Endodermal cell (in vitro differentiated cells): Measurements from ENCODE around the gene IQCN. TPM values are rescaled to one million over a fixed set of nuclear protein-coding genes. Genes with fewer than 3 reads are reported as not detected.

Experiments used
- DNase-seq: peaks from one replicate; pipeline ENCODE4 v3.0.0-alpha.2; 2017
- H3K27ac ChIP-seq: 2 replicates; pipeline ENCODE4 v1.5.1; 2013; ENCODE audit warnings: mild to moderate bottlenecking, low read depth, low read length, moderate library complexity
- H3K27me3 ChIP-seq: 2 replicates; pipeline ENCODE4 v1.6.1; 2013; ENCODE audit warnings: mild to moderate bottlenecking, low read length, moderate library complexity; ENCODE audit not compliant: insufficient read depth, control insufficient read depth, poor library complexity, severe bottlenecking
- H3K36me3 ChIP-seq: 2 replicates; pipeline ENCODE4 v1.7.0; 2013; ENCODE audit warnings: mild to moderate bottlenecking, low read length, moderate library complexity; ENCODE audit not compliant: control insufficient read depth, insufficient read depth
- H3K4me1 ChIP-seq: one replicate; pipeline ENCODE4 v1.7.0; 2013; ENCODE audit warnings: low read length; ENCODE audit not compliant: control insufficient read depth, insufficient read depth
- H3K4me3 ChIP-seq: 2 replicates; pipeline ENCODE4 v1.5.1; 2013; ENCODE audit warnings: mild to moderate bottlenecking, low read length, moderate library complexity
- H3K9ac ChIP-seq: 2 replicates; pipeline ENCODE4 v1.6.1; 2013; ENCODE audit warnings: mild to moderate bottlenecking, low read length, moderate library complexity; ENCODE audit not compliant: poor library complexity, severe bottlenecking; ENCODE audit errors: extremely low read depth
- H3K9me3 ChIP-seq: 2 replicates; pipeline ENCODE4 v1.6.1; 2013; ENCODE audit warnings: mild to moderate bottlenecking, low read length, moderate library complexity; ENCODE audit not compliant: control insufficient read depth
- H3K27ac Mint-ChIP-seq: 2 replicates; pipeline ENCODE4 v1.8.0; 2020; ENCODE audit warnings: mixed read lengths
- H3K27me3 Mint-ChIP-seq: 2 replicates; pipeline ENCODE4 v1.8.0; 2021; ENCODE audit warnings: mild to moderate bottlenecking, mixed read lengths; ENCODE audit not compliant: insufficient read depth
- H3K36me3 Mint-ChIP-seq: 2 replicates; pipeline ENCODE4 v1.8.0; 2020; ENCODE audit warnings: low read depth, mixed read lengths
- H3K4me1 Mint-ChIP-seq: 2 replicates; pipeline ENCODE4 v1.8.0; 2020; ENCODE audit warnings: mixed read lengths
- H3K4me3 Mint-ChIP-seq: 2 replicates; pipeline ENCODE4 v1.8.0; 2020; ENCODE audit warnings: mild to moderate bottlenecking, moderate library complexity, mixed read lengths
- H3K9me3 Mint-ChIP-seq: 2 replicates; pipeline ENCODE4 v1.8.0; 2020; ENCODE audit warnings: mild to moderate bottlenecking, mixed read lengths
- WGBS, 2 experiments: methylation state at CpG; one replicate each; pipeline versions ENCODE4 v1.1.5 to v1.1.7; 2013; ENCODE audit warnings: missing lambda C conversion rate in 2 of 2, mixed read lengths in 1 of 2; ENCODE audit not compliant: insufficient coverage in 1 of 2, insufficient read length in 1 of 2; 5-methylcytosine and 5-hydroxymethylcytosine counted together
- long read RNA-seq, 4 experiments: library from polyadenylated mRNA in 2 of 4; library from RNA in 1 of 4; library from capped mRNA in 1 of 4; stranded (forward) in 3 of 4; unstranded in 1 of 4; transcript quantifications; one replicate each; pipeline ENCODE4 v2.0.0, GENCODE V29; 2020 to 2021; ENCODE audit warnings: inconsistent platforms in 1 of 4
- polyA plus RNA-seq, 2 experiments: library from polyadenylated mRNA; stranded (reverse); fragments of 50-300 nt; gene quantifications; one replicate each; pipeline ENCODE4 v1.2.3, GENCODE V29; 2013
- total RNA-seq, 2 donors: library from RNA; stranded (reverse); fragmentation: NEBNext Ultra II Directional in 1 of 2; extraction: Animal tissue kit (Norgen Biotek cat#: 25700) in 1 of 2; gene quantifications; 2 replicates in 1 of 2; 3 replicates in 1 of 2; pipeline ENCODE4 v1.2.1, GENCODE V29; 2021
- TF ChIP-seq, protein P1 (sequence below): fragments of 200-600 bp; sonication (generic); conservative IDR thresholded peaks from 2 replicates; pipeline ENCODE4 v1.5.0; 2021; ENCODE audit warnings: antibody characterized with exemption, mild to moderate bottlenecking

The IQCN gene, protein sequence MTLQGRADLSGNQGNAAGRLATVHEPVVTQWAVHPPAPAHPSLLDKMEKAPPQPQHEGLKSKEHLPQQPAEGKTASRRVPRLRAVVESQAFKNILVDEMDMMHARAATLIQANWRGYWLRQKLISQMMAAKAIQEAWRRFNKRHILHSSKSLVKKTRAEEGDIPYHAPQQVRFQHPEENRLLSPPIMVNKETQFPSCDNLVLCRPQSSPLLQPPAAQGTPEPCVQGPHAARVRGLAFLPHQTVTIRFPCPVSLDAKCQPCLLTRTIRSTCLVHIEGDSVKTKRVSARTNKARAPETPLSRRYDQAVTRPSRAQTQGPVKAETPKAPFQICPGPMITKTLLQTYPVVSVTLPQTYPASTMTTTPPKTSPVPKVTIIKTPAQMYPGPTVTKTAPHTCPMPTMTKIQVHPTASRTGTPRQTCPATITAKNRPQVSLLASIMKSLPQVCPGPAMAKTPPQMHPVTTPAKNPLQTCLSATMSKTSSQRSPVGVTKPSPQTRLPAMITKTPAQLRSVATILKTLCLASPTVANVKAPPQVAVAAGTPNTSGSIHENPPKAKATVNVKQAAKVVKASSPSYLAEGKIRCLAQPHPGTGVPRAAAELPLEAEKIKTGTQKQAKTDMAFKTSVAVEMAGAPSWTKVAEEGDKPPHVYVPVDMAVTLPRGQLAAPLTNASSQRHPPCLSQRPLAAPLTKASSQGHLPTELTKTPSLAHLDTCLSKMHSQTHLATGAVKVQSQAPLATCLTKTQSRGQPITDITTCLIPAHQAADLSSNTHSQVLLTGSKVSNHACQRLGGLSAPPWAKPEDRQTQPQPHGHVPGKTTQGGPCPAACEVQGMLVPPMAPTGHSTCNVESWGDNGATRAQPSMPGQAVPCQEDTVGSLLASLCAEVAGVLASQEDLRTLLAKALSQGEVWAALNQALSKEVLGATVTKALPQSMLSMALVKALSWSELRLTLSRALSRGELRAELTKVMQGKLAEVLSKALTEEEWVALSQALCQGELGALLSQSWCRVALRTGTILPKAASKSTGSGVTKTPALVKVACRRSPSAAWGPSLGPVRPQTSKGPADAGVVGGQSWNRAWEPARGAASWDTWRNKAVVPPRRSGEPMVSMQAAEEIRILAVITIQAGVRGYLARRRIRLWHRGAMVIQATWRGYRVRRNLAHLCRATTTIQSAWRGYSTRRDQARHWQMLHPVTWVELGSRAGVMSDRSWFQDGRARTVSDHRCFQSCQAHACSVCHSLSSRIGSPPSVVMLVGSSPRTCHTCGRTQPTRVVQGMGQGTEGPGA (N-terminal part only)
- total RNA-seq: 1 to 10 TPM; 2.4 to 3.3 TPM
- 3.2 TPM for polyA plus RNA-seq (2013, experiment 1 of 2)
- polyA plus RNA-seq (2013, experiment 2 of 2): 2.7 TPM
- long read RNA-seq, experiment 1: 0 reads
- long read RNA-seq, experiment 2, full-length matches to known transcripts: 3 of 3 reads
- long read RNA-seq, experiment 2, partial matches to known transcripts: 0 of 3 reads
- long read RNA-seq, experiment 2, other reads (novel, unspliced or antisense): 0 of 3 reads
- long read RNA-seq, experiment 3, full-length matches to known transcripts: 2 of 2 reads
- long read RNA-seq, experiment 3, partial matches to known transcripts: 0 of 2 reads
- long read RNA-seq, experiment 3, other reads (novel, unspliced or antisense): 0 of 2 reads
- long read RNA-seq, experiment 4: 0 reads

DNA sequence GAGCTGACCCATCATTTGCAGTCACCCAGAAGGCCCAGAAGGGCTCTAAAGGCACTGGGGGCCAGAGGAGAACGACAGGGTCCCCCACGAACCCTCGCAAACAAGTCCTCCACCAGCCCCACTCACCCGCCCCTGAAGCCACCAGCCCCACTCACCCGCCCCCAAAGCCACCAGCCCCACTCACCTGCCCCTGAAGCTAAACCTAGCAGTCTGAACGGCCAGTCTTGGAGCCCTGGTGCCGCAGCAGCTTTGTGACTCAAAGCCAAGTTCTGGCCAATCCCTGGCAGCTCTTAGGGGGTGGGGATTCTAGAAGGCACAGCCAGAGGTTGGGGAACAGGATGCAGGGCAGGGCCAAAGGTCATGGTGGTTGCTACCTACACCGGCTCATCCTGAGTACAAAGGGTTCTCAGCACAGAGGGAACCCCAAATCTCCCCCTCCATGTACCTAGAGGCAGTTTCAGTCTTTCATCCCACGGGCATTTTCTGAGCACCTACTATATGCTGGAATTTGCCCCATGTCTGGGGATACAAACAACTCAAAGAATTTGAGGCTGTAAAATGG lies at the start of gene IQCN:
TSS of gene IQCN (minus strand) at position 234 of the 562 bp plus-strand sequence. CDS start 4,974 bp downstream, outside the sequence.
- H3K36me3 ChIP-seq: peaks cover 27% of the 10 kb centered on the region

DNA sequence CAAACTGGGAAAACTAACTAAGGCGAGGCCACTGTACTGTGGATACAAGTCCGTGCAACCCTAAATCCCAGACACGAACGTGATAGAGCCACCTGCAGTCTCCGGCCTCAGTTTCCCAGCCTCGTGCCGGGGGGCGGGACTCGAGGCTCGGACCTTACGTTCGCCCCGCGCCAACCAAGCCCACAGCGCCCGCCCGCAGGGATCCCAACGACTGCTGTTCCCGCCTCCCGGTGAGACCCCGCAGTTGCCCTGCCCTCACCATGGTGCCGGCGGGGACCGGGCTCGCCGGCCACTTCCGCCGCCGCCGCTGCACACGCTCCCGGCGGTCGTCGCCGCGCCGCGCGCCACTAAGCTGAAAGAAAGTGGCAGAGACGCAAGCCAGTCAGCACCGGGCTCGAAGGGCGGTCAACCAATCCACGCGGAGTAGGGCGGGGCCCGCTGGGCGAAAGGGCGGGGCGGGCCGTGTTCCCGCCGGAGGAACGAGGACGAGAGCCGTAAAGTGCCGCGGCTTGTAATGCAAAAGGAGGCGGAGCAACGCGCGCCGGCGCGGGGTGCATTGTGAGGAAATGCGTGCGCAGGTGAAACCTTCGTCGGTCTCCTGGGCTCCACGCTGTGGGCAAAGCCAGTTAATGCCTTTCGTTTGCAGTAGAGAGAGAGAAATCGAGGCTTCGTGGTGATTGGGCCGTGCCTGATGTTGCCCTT lies 48.7 kb upstream of the IQCN start, which contains the start of gene LSM4:
TSS of gene LSM4 (minus strand) at position 318 of the 702 bp plus-strand sequence. CDS start at position 262, 56 bp downstream.
- Mint-ChIP-seq H3K4me3 (peak within 1 kb of the TSS; percentile 88), H3K36me3 (peaks cover 20% of the 10 kb centered on the region), H3K27ac (peak within 1 kb of the TSS; percentile 98), H3K9me3 (no peaks in the 10 kb centered on the region), H3K4me1 (peaks cover 17% of the 10 kb centered on the region), H3K27me3 (no peaks in the 10 kb centered on the region)
- Histone ChIP-seq H3K4me3 (peak within 1 kb of the TSS; percentile 91), H3K27ac (peak within 1 kb of the TSS; percentile 82), H3K9ac (peak within 1 kb of the TSS; percentile 81), H3K36me3 (peaks cover 12% of the 10 kb centered on the region), H3K9me3 (no peaks in the 10 kb centered on the region), H3K27me3 (no peaks in the 10 kb centered on the region), H3K4me1 (peaks cover 4% of the 10 kb centered on the region)
- TF ChIP-seq, protein P1, sequence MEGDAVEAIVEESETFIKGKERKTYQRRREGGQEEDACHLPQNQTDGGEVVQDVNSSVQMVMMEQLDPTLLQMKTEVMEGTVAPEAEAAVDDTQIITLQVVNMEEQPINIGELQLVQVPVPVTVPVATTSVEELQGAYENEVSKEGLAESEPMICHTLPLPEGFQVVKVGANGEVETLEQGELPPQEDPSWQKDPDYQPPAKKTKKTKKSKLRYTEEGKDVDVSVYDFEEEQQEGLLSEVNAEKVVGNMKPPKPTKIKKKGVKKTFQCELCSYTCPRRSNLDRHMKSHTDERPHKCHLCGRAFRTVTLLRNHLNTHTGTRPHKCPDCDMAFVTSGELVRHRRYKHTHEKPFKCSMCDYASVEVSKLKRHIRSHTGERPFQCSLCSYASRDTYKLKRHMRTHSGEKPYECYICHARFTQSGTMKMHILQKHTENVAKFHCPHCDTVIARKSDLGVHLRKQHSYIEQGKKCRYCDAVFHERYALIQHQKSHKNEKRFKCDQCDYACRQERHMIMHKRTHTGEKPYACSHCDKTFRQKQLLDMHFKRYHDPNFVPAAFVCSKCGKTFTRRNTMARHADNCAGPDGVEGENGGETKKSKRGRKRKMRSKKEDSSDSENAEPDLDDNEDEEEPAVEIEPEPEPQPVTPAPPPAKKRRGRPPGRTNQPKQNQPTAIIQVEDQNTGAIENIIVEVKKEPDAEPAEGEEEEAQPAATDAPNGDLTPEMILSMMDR: no peak
- 0 to 1% methylated on average over 32 to 75 of the region's 75 CpGs for WGBS, 2 experiments
- peak; percentile 100 for DNase-seq

More for the DNA sequence above, at the start of gene IQCN:
- peak; percentile 75 for DNase-seq
- H3K27me3 Mint-ChIP-seq: peaks cover 2% of the 10 kb centered on the region
- WGBS, 2 experiments: 94 to 100% methylated on average over 2 to 9 of the region's 9 CpGs
- H3K27me3 ChIP-seq: no peaks in the 10 kb centered on the region
- no peak within 1 kb of the TSS for H3K4me3 Mint-ChIP-seq
- TF ChIP-seq, protein P1: no peak
- H3K9me3 ChIP-seq: no peaks in the 10 kb centered on the region
- H3K36me3 Mint-ChIP-seq: peaks cover 28% of the 10 kb centered on the region
- no peaks in the 10 kb centered on the region for H3K9me3 Mint-ChIP-seq
- peaks cover 15% of the 10 kb centered on the region for H3K4me1 Mint-ChIP-seq
- no peak within 1 kb of the TSS for H3K27ac Mint-ChIP-seq
- H3K4me3 ChIP-seq: no peak within 1 kb of the TSS
- H3K4me1 ChIP-seq: no peaks in the 10 kb centered on the region
- H3K9ac ChIP-seq: no peak within 1 kb of the TSS
- H3K27ac ChIP-seq: no peak within 1 kb of the TSS
